HG03139 (cell line): ENCODE measurements around the gene GPR141.
"Not testable (repeated sequence)": the region's sequence is repeated elsewhere in the genome, so short reads cannot be mapped to it uniquely, and the experiment has no call there.

ENCODE experiments used
- ATAC-seq: cut with Tn5 transposase; IDR thresholded peaks from one replicate; pipeline ENCODE4 v1.9.1; 2021; ENCODE audit not compliant: unreplicated experiment

Gene GPR141

GRCh38 chr7:37684927-37685326 lies 1.4 kb downstream of the GPR141 start:
- no peak for ATAC-seq

- ATAC-seq, result no peak
Measured at GRCh38 chr7:37686556-37687345, 3.2 kb downstream of the GPR141 start.

- ATAC-seq, result no peak
Measured at GRCh38 chr7:37690206-37690605, 6.6 kb downstream of the GPR141 start.

- ATAC-seq, result no peak
Measured at GRCh38 chr7:37694208-37695094, 10.9 kb downstream of the GPR141 start.

- no peak for ATAC-seq
Measured at GRCh38 chr7:37698276-37698675, 14.7 kb downstream of the GPR141 start.

GRCh38 chr7:37698782-37699181 lies 15.2 kb downstream of the GPR141 start:
- ATAC-seq, result no peak

- no peak for ATAC-seq
Measured at GRCh38 chr7:37701769-37702168, 18.2 kb downstream of the GPR141 start.

- ATAC-seq, result no peak
Measured at GRCh38 chr7:37703361-37703760, 19.8 kb downstream of the GPR141 start.

- ATAC-seq, result not testable (repeated sequence)
Measured at GRCh38 chr7:37704328-37704833, 20.8 kb downstream of the GPR141 start.

GRCh38 chr7:37705976-37706375 lies 22.4 kb downstream of the GPR141 start:
- no peak for ATAC-seq

- no peak for ATAC-seq
Measured at GRCh38 chr7:37706804-37707203, 23.2 kb downstream of the GPR141 start.

- ATAC-seq, result no peak
Measured at GRCh38 chr7:37707754-37708485, 24.4 kb downstream of the GPR141 start.

- peak; percentile 90 for ATAC-seq
Measured at GRCh38 chr7:37709631-37710509, 26.3 kb downstream of the GPR141 start.

GRCh38 chr7:37713613-37714012 lies 30.0 kb downstream of the GPR141 start:
- no peak for ATAC-seq

GRCh38 chr7:37714606-37715005 lies 31.0 kb downstream of the GPR141 start:
- ATAC-seq, result no peak

GRCh38 chr7:37718585-37718984 lies 35.0 kb downstream of the GPR141 start:
- no peak for ATAC-seq

- ATAC-seq, result no peak
Measured at GRCh38 chr7:37719077-37719476, 35.5 kb downstream of the GPR141 start.

GRCh38 chr7:37724732-37725131 lies 41.2 kb downstream of the GPR141 start:
- ATAC-seq, result no peak

- ATAC-seq, result no peak
Measured at GRCh38 chr7:37726016-37726415, 42.5 kb downstream of the GPR141 start.

- no peak for ATAC-seq
Measured at GRCh38 chr7:37728747-37729146, 45.2 kb downstream of the GPR141 start.
